Measurements from ENCODE around the gene HOXC5.

The HOXC5 gene

DNA sequence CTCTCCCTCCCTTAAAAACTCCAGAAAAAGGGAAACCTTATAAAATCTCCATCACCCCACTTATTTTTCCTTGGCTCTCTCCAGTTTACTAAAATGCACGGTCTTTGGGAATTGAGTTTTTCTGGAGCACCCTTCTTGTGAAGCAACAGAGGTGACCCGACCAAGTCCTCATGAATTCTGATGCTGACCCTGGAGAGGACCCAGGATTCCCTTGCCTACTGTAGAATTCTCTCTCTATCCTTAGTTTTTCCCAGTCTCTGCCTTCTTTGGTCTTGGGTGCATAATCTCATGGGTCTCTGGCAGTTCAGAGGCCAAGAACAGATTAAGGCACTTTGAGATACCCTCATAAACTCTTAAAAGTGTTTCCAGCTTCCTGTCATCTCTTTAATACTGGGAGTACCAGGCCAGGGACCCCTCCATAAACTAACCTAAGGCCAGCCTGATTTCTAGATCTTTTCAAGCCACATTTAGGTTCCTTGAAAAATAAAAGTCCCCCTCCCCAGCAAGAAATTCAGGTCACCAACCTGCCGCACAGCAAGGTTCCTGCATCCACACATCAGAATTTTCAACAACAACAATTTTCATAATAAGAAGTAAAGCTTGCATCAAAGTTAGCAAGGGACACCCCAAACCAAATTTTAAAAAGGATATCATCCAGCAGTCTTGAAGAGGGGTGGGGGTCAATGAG lies 15.7 kb downstream of the HOXC5 start:
- no peak overlapping the region for H3K27ac ChIP-seq
- TF ChIP-seq ZFX (IDR thresholded peaks at IDR 0.05; ENCODE audit: borderline replicate concordance) = no peak
- TF ChIP-seq, protein P1, sequence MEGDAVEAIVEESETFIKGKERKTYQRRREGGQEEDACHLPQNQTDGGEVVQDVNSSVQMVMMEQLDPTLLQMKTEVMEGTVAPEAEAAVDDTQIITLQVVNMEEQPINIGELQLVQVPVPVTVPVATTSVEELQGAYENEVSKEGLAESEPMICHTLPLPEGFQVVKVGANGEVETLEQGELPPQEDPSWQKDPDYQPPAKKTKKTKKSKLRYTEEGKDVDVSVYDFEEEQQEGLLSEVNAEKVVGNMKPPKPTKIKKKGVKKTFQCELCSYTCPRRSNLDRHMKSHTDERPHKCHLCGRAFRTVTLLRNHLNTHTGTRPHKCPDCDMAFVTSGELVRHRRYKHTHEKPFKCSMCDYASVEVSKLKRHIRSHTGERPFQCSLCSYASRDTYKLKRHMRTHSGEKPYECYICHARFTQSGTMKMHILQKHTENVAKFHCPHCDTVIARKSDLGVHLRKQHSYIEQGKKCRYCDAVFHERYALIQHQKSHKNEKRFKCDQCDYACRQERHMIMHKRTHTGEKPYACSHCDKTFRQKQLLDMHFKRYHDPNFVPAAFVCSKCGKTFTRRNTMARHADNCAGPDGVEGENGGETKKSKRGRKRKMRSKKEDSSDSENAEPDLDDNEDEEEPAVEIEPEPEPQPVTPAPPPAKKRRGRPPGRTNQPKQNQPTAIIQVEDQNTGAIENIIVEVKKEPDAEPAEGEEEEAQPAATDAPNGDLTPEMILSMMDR (IDR thresholded peaks at IDR 0.05) = no peak

GRCh38 chr12:54049108-54049507 lies 16.3 kb downstream of the HOXC5 start:
- TF ChIP-seq, protein P1 (IDR thresholded peaks at IDR 0.05) = no peak
- no peak for TF ChIP-seq ZFX (IDR thresholded peaks at IDR 0.05; ENCODE audit: borderline replicate concordance)
- no peak overlapping the region for H3K27ac ChIP-seq

GRCh38 chr12:54050482-54050810 lies 17.6 kb downstream of the HOXC5 start:
- no peak overlapping the region for H3K27ac ChIP-seq
- TF ChIP-seq ZFX (IDR thresholded peaks at IDR 0.05; ENCODE audit: borderline replicate concordance) = no peak
- TF ChIP-seq, protein P1 (IDR thresholded peaks at IDR 0.05) = no peak

- H3K27ac ChIP-seq = no peak overlapping the region
- TF ChIP-seq ZFX (IDR thresholded peaks at IDR 0.05; ENCODE audit: borderline replicate concordance) = no peak
- TF ChIP-seq, protein P1 (IDR thresholded peaks at IDR 0.05) = no peak
These were observed 18.4 kb downstream of the HOXC5 start for GRCh38 chr12:54051026-54051842.

DNA sequence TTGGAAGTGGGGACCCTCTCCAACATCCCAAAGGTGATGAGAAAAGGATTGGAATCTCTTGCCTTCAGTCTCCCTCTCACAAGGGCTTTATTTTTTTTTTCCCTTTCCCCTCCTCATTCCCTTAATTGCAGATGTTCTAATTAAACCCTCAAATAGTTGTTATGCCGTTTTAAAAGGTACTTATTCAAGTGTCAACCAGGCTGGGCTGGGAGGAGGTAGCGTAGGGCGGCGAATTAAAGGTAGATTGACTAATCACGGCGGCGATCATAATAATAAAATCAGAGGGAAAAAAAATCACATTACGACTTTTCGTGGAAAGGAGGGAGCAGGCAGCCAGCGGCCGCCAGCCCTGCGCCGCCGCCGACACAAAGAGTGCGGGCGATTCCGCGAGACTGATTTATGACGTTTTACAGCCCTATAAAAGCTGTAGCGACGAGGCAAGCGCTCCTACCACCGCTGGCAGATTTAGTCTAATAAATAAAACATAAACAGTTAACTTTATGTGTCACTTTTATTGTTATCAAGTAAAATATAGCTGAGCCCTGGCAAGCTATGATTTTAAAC lies 19.1 kb downstream of the HOXC5 start:
- TF ChIP-seq, protein P1 (IDR thresholded peaks at IDR 0.05) = no peak
- no peak for TF ChIP-seq ZFX (IDR thresholded peaks at IDR 0.05; ENCODE audit: borderline replicate concordance)
- H3K27ac ChIP-seq = no peak overlapping the region

DNA sequence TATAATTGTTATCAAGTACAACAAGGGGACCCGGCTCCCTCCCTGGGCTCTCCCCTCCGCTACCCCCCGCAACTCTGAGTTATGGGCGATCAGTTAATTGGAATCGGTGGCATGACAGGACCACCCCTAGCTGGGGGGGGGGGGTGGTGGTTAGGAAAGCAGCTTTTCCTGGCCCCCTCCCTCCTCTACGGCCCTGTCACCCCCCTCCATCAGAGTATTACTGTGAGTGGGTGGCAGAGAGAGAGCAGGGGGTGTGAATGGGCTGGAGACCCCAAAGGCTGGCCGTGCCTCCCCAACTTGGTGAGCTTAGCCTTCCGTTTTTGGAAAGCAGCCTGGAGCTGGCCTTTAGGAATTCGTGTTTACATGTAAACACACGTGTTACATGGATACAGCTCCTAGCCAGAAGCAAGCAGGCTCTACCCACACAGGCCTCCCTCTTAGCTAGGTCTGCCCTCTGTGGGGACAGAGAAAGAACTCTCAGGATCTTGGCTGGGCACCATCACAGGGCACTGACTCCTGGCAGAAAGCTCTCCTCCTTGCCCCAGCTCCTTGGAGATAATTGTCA lies 19.7 kb downstream of the HOXC5 start:
- no peak for TF ChIP-seq ZFX (IDR thresholded peaks at IDR 0.05; ENCODE audit: borderline replicate concordance)
- TF ChIP-seq, protein P1 (IDR thresholded peaks at IDR 0.05) = no peak
- no peak overlapping the region for H3K27ac ChIP-seq
